HepG2 (cell line): ENCODE measurements around the gene PRM2. TPM values are rescaled to one million over a fixed set of nuclear protein-coding genes. Genes with fewer than 3 reads are reported as not detected.
A peak's percentile ranks its signal among the peaks of the same experiment; 100 is the strongest.

Experiments
- KAT7 ChIP-seq: IDR thresholded peaks from 2 replicates; pipeline ENCODE4 v1.6.1; 2018; ENCODE audit warnings: borderline replicate concordance, missing compliant biosample characterization
- KLF11 ChIP-seq: IDR thresholded peaks from 2 replicates; pipeline ENCODE4 v1.6.1; 2016; ENCODE audit warnings: missing compliant biosample characterization
- NR2F6 ChIP-seq, 2 experiments: IDR thresholded peaks; 2 replicates each; pipeline ENCODE4 v1.6.1; 2016; ENCODE audit warnings: antibody characterized with exemption in 1 of 2, mild to moderate bottlenecking in 1 of 2
- SATB2 ChIP-seq: sonication (generic); formaldehyde crosslinking; IDR thresholded peaks from 2 replicates; pipeline ENCODE4 v1.5.0; 2020; ENCODE audit warnings: missing genetic modification reagents
- SIN3A ChIP-seq: IDR thresholded peaks from 2 replicates; pipeline ENCODE4 v1.6.1; 2011; ENCODE audit warnings: low read depth, mild to moderate bottlenecking, control low read depth, low read length, borderline replicate concordance
- TBL1XR1 ChIP-seq: fragments of 150-350 bp; IDR thresholded peaks from 2 replicates; pipeline ENCODE4 v1.6.1; 2014; ENCODE audit warnings: borderline replicate concordance, low read length; ENCODE audit not compliant: partially characterized antibody
- WIZ ChIP-seq: sonication (generic); formaldehyde crosslinking; IDR thresholded peaks from 2 replicates; pipeline ENCODE4 v1.5.1; 2020; ENCODE audit warnings: mild to moderate bottlenecking, missing genetic modification reagents
- ZBTB26 ChIP-seq: IDR thresholded peaks from 2 replicates; pipeline ENCODE4 v1.6.1; 2016; ENCODE audit warnings: missing compliant biosample characterization, missing genetic modification reagents, borderline replicate concordance
- ZFP36 ChIP-seq: fragments of 150-350 bp; IDR thresholded peaks from 2 replicates; pipeline ENCODE4 v1.6.1; 2018; ENCODE audit warnings: borderline replicate concordance, low read length, low read depth; ENCODE audit not compliant: partially characterized antibody
- ZNF496 ChIP-seq: sonication (generic); formaldehyde crosslinking; IDR thresholded peaks from 2 replicates; pipeline ENCODE4 v1.8.1; 2023; ENCODE audit warnings: mild to moderate bottlenecking, moderate library complexity, missing genetic modification reagents; ENCODE audit not compliant: insufficient replicate concordance
- ZNF574 ChIP-seq: sonication (generic); formaldehyde crosslinking; IDR thresholded peaks from 2 replicates; pipeline ENCODE4 v1.4.0; 2020; ENCODE audit warnings: missing genetic modification reagents
- ZNF615 ChIP-seq: sonication (generic); formaldehyde crosslinking; IDR thresholded peaks from 2 replicates; pipeline ENCODE4 v1.5.0; 2020; ENCODE audit warnings: mild to moderate bottlenecking, missing genetic modification reagents, borderline replicate concordance
- ZNF879 ChIP-seq: sonication (generic); formaldehyde crosslinking; IDR thresholded peaks from 2 replicates; pipeline ENCODE4 v1.8.1; 2023; ENCODE audit warnings: missing genetic modification reagents
- polyA plus RNA-seq, 8 experiments: library from polyadenylated mRNA; depleted of rRNA in 3 of 8; stranded (reverse) in 7 of 8; unstranded in 1 of 8; fragments of >200 nt; fragmentation: Illumina TruSeq in 4 of 8; extraction: Trizol in 4 of 8; gene quantifications; 2 replicates each; pipeline versions ENCODE4 v1.2.1 to v1.2.3, GENCODE V29; 2011 to 2016; ENCODE audit warnings: low read depth in 4 of 8, missing spikeins in 1 of 8, mixed read lengths in 1 of 8; ENCODE audit not compliant: insufficient read depth in 1 of 8
- total RNA-seq, 5 experiments: library from RNA; depleted of rRNA; stranded (reverse); fragments of >200 nt; fragmentation: Illumina TruSeq; extraction: Trizol; gene quantifications; 2 replicates each; pipeline ENCODE4 v1.2.3, GENCODE V29; 2016; ENCODE audit warnings: low read depth in 1 of 5
- TF ChIP-seq, protein P1 (sequence below), 2 experiments: sonication (generic) in 1 of 2; formaldehyde crosslinking in 1 of 2; IDR thresholded peaks; 2 replicates each; pipeline versions ENCODE4 v1.4.0 to v1.6.1; 2018 to 2020; ENCODE audit warnings: missing genetic modification reagents in 2 of 2, borderline replicate concordance in 1 of 2, low read depth in 1 of 2, mild to moderate bottlenecking in 1 of 2, missing biosample characterization in 1 of 2
- TF ChIP-seq, protein P2 (sequence below): sonication (generic); formaldehyde crosslinking; IDR thresholded peaks from 2 replicates; pipeline ENCODE4 v1.5.1; 2020; ENCODE audit warnings: missing genetic modification reagents, mild to moderate bottlenecking, borderline replicate concordance
- TF ChIP-seq, protein P3 (sequence below): sonication (generic); formaldehyde crosslinking; IDR thresholded peaks from 2 replicates; pipeline ENCODE4 v1.4.0; 2020; ENCODE audit warnings: missing genetic modification reagents, mild to moderate bottlenecking, borderline replicate concordance

PRM2 gene
- total and polyA plus RNA-seq, 2 of the 13 experiments (the other 11 are each of a cell fraction or from before 2014, with no cell fraction given), result 0.54 TPM; not detected in 1

DNA sequence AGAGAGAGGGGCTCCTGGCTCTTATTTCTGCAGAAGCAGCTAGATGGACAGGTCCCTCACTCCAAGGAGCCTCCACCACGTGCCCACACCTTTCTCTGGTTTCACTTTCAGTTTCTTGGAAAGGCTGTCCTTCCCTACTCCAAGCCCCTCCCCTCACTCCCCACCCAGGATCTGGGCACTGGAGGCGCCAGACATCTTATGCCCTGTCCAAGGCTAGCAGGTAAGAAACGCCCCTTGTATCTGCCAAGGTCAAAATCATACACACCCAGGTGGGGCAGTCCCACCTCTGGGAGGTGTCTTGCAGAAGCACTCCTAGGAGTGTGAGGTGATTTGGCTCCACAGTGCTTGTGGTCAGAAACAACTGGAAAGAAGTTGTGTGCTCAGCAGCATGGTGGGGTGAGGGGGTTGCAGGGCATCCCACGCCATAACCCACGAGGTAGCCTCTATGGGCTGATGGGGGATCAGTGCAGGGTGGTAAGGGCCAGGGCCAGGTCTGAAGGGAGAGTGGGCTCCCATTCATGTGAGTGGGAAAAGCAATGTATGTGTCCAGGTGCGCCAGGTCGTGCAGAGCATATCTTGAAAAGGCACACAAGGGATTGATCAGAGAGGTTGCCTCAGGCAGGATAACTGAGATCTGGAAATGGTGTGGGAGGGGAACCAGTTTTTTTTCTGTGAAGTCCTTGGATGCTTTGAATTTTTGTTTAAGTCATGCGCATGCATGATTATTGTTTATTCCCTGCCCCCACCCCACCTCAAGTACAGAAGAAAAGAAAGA, 36.6 kb upstream of the PRM2 start (continued):
- TF ChIP-seq ZBTB26, result no peak
- peak; percentile 64; the same call in 1 of the 2 replicates for TF ChIP-seq KLF11
- TF ChIP-seq, protein P1, sequence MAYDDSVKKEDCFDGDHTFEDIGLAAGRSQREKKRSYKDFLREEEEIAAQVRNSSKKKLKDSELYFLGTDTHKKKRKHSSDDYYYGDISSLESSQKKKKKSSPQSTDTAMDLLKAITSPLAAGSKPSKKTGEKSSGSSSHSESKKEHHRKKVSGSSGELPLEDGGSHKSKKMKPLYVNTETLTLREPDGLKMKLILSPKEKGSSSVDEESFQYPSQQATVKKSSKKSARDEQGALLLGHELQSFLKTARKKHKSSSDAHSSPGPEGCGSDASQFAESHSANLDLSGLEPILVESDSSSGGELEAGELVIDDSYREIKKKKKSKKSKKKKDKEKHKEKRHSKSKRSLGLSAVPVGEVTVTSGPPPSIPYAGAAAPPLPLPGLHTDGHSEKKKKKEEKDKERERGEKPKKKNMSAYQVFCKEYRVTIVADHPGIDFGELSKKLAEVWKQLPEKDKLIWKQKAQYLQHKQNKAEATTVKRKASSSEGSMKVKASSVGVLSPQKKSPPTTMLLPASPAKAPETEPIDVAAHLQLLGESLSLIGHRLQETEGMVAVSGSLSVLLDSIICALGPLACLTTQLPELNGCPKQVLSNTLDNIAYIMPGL (CRISPR knock-in tag; IDR thresholded peaks at IDR 0.05; ENCODE audit: borderline replicate concordance in 1 of 2, low read depth in 1 of 2), result 0 out of 4 replicates have a peak, but pooled peaks of 1 of the 2 experiments have one; percentile 56
- TF ChIP-seq ZNF574 (CRISPR knock-in tag), result peak; percentile 54
- TF ChIP-seq SIN3A, result peak; percentile 47; the same call in 1 of the 2 replicates
- TF ChIP-seq SATB2, result no peak
- TF ChIP-seq NR2F6 (IDR thresholded peaks at IDR 0.05), result no peak
- no peak for TF ChIP-seq NR2F6 (CRISPR knock-in tag; IDR thresholded peaks at IDR 0.05)
- TF ChIP-seq TBL1XR1, result no peak
- no peak for TF ChIP-seq KAT7 (CRISPR knock-in tag)
- no peak for TF ChIP-seq ZNF615 (CRISPR knock-in tag)
- no peak for TF ChIP-seq ZNF496 (CRISPR knock-in tag)
- TF ChIP-seq, protein P2, sequence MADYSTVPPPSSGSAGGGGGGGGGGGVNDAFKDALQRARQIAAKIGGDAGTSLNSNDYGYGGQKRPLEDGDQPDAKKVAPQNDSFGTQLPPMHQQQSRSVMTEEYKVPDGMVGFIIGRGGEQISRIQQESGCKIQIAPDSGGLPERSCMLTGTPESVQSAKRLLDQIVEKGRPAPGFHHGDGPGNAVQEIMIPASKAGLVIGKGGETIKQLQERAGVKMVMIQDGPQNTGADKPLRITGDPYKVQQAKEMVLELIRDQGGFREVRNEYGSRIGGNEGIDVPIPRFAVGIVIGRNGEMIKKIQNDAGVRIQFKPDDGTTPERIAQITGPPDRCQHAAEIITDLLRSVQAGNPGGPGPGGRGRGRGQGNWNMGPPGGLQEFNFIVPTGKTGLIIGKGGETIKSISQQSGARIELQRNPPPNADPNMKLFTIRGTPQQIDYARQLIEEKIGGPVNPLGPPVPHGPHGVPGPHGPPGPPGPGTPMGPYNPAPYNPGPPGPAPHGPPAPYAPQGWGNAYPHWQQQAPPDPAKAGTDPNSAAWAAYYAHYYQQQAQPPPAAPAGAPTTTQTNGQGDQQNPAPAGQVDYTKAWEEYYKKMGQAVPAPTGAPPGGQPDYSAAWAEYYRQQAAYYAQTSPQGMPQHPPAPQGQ (CRISPR knock-in tag), result 0 out of 2 replicates have a peak, but pooled peaks have one; percentile 59
- no peak for TF ChIP-seq WIZ
- TF ChIP-seq ZFP36, result no peak
- TF ChIP-seq, protein P3, sequence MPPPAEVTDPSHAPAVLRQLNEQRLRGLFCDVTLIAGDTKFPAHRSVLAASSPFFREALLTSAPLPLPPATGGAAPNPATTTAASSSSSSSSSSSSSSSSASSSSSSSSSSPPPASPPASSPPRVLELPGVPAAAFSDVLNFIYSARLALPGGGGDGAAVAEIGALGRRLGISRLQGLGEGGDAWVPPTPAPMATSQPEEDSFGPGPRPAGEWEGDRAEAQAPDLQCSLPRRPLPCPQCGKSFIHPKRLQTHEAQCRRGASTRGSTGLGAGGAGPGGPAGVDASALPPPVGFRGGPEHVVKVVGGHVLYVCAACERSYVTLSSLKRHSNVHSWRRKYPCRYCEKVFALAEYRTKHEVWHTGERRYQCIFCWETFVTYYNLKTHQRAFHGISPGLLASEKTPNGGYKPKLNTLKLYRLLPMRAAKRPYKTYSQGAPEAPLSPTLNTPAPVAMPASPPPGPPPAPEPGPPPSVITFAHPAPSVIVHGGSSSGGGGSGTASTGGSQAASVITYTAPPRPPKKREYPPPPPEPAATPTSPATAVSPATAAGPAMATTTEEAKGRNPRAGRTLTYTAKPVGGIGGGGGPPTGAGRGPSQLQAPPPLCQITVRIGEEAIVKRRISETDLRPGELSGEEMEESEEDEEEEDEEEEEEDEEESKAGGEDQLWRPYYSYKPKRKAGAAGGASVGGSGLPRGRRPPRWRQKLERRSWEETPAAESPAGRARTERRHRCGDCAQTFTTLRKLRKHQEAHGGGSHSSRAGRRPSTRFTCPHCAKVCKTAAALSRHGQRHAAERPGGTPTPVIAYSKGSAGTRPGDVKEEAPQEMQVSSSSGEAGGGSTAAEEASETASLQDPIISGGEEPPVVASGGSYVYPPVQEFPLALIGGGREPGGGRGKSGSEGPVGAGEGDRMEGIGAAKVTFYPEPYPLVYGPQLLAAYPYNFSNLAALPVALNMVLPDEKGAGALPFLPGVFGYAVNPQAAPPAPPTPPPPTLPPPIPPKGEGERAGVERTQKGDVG (CRISPR knock-in tag), result peak; percentile 85; the same call in 1 of the 2 replicates
- TF ChIP-seq ZNF879, result no peak
